Nephron (organoid): ENCODE results near the gene ARHGEF6.

Experiments used
- H3K27ac Mint-ChIP-seq, 3 experiments: 2 replicates each; pipeline ENCODE4 v1.8.0; 2020; ENCODE audit warnings: mixed read lengths in 3 of 3, mild to moderate bottlenecking in 2 of 3, moderate library complexity in 1 of 3
- H3K27me3 Mint-ChIP-seq: 2 replicates; pipeline ENCODE4 v1.8.0; 2021; ENCODE audit warnings: low read depth, mild to moderate bottlenecking, moderate library complexity, mixed read lengths
- H3K36me3 Mint-ChIP-seq: 2 replicates; pipeline ENCODE4 v1.8.0; 2020; ENCODE audit warnings: low read depth, mixed read lengths
- H3K4me1 Mint-ChIP-seq: 2 replicates; pipeline ENCODE4 v1.8.0; 2020; ENCODE audit warnings: mixed read lengths
- H3K4me3 Mint-ChIP-seq, 3 experiments: 2 replicates each; pipeline ENCODE4 v1.8.0; 2020; ENCODE audit warnings: mild to moderate bottlenecking in 3 of 3, mixed read lengths in 3 of 3, moderate library complexity in 2 of 3
- H3K9me3 Mint-ChIP-seq: 2 replicates; pipeline ENCODE4 v1.8.0; 2020; ENCODE audit warnings: mixed read lengths
- TF ChIP-seq, protein P1 (sequence below), 3 experiments: fragments of 200-600 bp; sonication (generic); IDR thresholded peaks; one replicate each; pipeline ENCODE4 v1.5.0; 2021; ENCODE audit warnings: antibody characterized with exemption in 3 of 3; ENCODE audit not compliant: unreplicated experiment in 3 of 3

Gene ARHGEF6

DNA sequence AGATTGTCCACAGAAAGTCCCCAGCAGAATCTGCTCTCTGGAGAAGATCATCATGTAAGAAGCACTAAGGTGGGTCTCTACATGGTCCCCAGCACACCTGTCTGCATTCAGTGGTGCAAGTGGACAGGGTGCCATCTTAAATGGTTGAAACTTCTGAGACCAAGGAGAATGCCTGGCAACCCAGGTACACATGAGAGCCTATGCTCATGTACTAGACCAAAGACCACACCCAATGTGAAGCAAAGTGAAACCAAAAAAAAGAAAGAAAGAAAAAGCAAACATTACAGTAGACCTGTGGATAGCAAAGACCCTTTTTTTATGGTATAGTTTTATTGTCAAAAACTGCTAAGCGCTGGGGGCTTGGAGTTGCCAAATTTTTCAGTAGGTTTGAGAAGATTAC, 117.8 kb downstream of the ARHGEF6 start:
- Mint-ChIP-seq H3K9me3 (peaks cover 12% of the 10 kb centered on the region), H3K4me1 (no peaks in the 10 kb centered on the region), H3K27ac (no peak overlapping the region), H3K4me3 (no peak overlapping the region), H3K27me3 (no peaks in the 10 kb centered on the region), H3K36me3 (peaks cover 4% of the 10 kb centered on the region)
- TF ChIP-seq, protein P1, sequence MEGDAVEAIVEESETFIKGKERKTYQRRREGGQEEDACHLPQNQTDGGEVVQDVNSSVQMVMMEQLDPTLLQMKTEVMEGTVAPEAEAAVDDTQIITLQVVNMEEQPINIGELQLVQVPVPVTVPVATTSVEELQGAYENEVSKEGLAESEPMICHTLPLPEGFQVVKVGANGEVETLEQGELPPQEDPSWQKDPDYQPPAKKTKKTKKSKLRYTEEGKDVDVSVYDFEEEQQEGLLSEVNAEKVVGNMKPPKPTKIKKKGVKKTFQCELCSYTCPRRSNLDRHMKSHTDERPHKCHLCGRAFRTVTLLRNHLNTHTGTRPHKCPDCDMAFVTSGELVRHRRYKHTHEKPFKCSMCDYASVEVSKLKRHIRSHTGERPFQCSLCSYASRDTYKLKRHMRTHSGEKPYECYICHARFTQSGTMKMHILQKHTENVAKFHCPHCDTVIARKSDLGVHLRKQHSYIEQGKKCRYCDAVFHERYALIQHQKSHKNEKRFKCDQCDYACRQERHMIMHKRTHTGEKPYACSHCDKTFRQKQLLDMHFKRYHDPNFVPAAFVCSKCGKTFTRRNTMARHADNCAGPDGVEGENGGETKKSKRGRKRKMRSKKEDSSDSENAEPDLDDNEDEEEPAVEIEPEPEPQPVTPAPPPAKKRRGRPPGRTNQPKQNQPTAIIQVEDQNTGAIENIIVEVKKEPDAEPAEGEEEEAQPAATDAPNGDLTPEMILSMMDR (IDR thresholded peaks at IDR 0.05; ENCODE audit: unreplicated experiment in 3 of 3) = no peak

DNA sequence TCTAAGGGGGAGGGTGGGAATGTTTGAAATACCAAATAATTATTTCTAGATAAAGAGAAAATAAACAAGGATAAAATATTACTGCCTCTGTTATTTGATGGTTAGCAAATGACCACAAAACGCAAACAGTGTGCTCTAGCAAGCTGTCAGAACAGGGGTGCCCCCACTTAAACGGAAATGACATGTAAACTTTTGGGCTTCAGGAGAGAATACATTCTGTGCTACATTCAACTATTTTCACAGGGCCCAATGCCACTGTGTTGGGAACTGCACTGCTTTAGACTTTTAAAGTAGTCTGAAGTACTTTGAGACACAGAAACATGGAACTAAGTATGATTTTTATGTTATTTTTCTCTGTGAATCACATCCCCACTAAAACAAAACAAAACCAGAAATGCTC, 118.6 kb downstream of the ARHGEF6 start:
- no peaks in the 10 kb centered on the region for H3K4me1 Mint-ChIP-seq
- H3K36me3 Mint-ChIP-seq = peaks cover 4% of the 10 kb centered on the region
- peaks cover 9% of the 10 kb centered on the region for H3K9me3 Mint-ChIP-seq
- no peak overlapping the region for H3K27ac Mint-ChIP-seq
- no peak overlapping the region for H3K4me3 Mint-ChIP-seq
- H3K27me3 Mint-ChIP-seq = no peaks in the 10 kb centered on the region
- TF ChIP-seq, protein P1 (IDR thresholded peaks at IDR 0.05; ENCODE audit: unreplicated experiment in 3 of 3) = no peak

DNA sequence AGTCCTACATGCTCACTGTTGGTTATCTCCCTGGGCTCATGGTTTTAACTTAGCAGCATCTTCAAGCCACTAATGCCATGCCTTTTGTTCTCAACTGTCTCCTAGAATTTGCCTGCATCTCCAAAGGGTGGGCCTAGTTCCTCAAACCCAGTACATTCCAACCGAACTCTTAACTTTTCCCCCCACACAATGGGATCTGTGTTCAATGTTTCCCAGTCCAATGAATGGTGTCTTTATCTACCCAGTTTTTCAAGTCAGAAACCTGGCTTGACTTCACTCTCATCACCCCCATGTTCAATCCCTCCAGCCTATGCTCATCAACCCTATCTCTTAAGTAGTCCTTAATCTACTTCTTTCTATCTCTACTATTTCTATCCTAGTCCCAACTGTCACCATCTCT, 119.8 kb downstream of the ARHGEF6 start:
- TF ChIP-seq, protein P1 (IDR thresholded peaks at IDR 0.05; ENCODE audit: unreplicated experiment in 3 of 3) = no peak
- peaks cover 6% of the 10 kb centered on the region for H3K9me3 Mint-ChIP-seq
- H3K27ac Mint-ChIP-seq = no peak overlapping the region
- peaks cover 4% of the 10 kb centered on the region for H3K36me3 Mint-ChIP-seq
- no peaks in the 10 kb centered on the region for H3K4me1 Mint-ChIP-seq
- no peak overlapping the region for H3K4me3 Mint-ChIP-seq
- no peaks in the 10 kb centered on the region for H3K27me3 Mint-ChIP-seq

DNA sequence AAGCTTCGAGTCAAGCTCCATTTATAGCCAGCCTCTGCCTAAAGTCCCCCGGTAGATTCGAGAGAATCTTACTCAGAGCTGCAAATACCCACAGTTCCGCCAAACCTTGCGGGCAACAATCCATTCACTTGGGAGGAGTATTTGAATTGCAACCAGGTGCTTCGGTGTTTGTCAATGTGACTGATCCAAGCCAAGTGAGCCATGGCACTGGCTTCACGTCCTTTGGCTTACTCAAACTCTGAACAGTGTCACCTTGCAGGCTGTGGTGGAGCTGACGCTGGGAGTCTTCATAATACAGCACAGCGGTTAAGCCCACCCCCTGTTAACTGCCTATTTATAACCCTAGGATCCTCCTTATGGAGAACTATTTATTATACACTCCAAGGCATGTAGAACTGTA, 121.6 kb downstream of the ARHGEF6 start:
- Mint-ChIP-seq H3K4me3 (no peak overlapping the region), H3K9me3 (no peaks in the 10 kb centered on the region), H3K36me3 (peaks cover 4% of the 10 kb centered on the region), H3K4me1 (no peaks in the 10 kb centered on the region), H3K27me3 (no peaks in the 10 kb centered on the region), H3K27ac (no peak overlapping the region)
- TF ChIP-seq, protein P1 (IDR thresholded peaks at IDR 0.05; ENCODE audit: unreplicated experiment in 3 of 3) = no peak

DNA sequence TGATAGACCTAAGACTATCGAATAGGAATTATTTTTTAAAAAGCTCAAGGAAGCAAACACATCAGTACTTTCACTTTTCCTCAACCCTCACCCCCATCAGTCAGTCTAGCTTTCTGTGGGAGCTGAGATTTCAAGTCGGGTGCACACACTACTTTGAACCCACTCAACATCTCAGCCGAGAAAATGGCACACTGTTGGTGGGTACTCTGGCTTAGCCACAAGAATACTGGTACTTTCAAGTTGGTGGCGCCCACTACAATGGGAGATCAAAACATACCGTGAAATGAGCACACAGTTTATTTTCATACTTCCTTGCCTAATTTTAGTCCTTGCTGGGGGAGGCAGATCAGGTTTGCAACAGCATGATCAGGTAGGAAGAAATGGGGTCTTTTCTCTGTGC, 122.6 kb downstream of the ARHGEF6 start:
- Mint-ChIP-seq H3K27me3 (no peaks in the 10 kb centered on the region), H3K4me3 (no peak overlapping the region), H3K36me3 (no peaks in the 10 kb centered on the region), H3K9me3 (no peaks in the 10 kb centered on the region), H3K4me1 (no peaks in the 10 kb centered on the region), H3K27ac (no peak overlapping the region)
- TF ChIP-seq, protein P1 (IDR thresholded peaks at IDR 0.05; ENCODE audit: unreplicated experiment in 3 of 3) = no peak

DNA sequence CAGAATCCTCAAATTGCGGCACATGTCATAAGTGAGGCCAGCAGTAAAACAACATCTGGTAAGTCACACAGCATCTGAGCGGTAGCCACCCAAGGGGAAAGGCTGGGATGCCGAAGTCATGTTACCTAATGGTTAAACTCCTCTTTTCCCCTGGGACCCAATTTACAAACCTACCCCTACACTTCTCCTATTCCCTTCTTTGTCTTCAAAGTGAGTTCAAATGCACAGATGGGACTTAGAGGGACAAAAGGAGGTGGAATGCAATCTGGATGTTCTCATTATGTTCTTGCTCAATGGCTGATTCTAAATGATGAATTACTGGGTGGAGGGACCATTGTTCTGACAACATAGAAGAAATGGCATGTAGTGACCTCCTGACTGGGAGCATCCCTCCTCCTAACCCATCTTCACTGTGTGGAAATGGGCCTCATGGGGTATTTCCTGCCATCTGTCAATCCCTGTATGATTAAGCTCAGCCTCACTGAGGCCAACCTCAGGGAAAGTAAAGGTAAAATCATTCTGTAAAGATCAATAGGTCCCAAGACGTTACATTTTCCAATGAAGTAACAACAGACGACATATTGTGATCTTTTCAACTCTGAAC, 124.3 kb downstream of the ARHGEF6 start:
- Mint-ChIP-seq H3K27me3 (no peaks in the 10 kb centered on the region), H3K27ac (no peak overlapping the region), H3K4me3 (no peak overlapping the region)

More for the DNA sequence above, 124.3 kb downstream of the ARHGEF6 start:
- TF ChIP-seq, protein P1 (IDR thresholded peaks at IDR 0.05; ENCODE audit: unreplicated experiment in 3 of 3) = no peak
- Mint-ChIP-seq H3K4me1 (no peaks in the 10 kb centered on the region), H3K36me3 (no peaks in the 10 kb centered on the region), H3K9me3 (no peaks in the 10 kb centered on the region)
